Prostate gland (tissue), 2 donors: ENCODE data around the gene NDFIP2.

Source experiments
- CTCF ChIP-seq, 4 experiments: fragments of 200-600 bp in 2 of 4; fragments of 450-650 bp in 2 of 4; sonication (generic) in 2 of 4; IDR thresholded peaks; 1 replicate in 3 of 4; 2 replicates in 1 of 4; pipeline ENCODE4 v1.5.1; 2016 to 2019; ENCODE audit warnings: antibody characterized with exemption in 4 of 4, mild to moderate bottlenecking in 2 of 4, moderate library complexity in 2 of 4
- POLR2A ChIP-seq: fragments of 450-650 bp; IDR thresholded peaks from one replicate; pipeline ENCODE4 v1.6.1; 2016; ENCODE audit warnings: antibody characterized with exemption, mild to moderate bottlenecking

GRCh38 chr13:79502859-79503468 lies 22.0 kb downstream of the NDFIP2 start:
- TF ChIP-seq CTCF (IDR thresholded peaks at IDR 0.05) = no peak
- TF ChIP-seq POLR2A = no peak
